ENCODE results near the gene KIF6.

The KIF6 gene

GRCh38 chr6:39657355-39658135 is 67.7 kb downstream of the KIF6 start:
- DNase-seq (ENCODE audit: low read depth), result no peak

- no peak for DNase-seq (ENCODE audit: low read depth)
Measured at GRCh38 chr6:39654121-39654520, 71.1 kb downstream of the KIF6 start.

GRCh38 chr6:39653612-39654011 is 71.6 kb downstream of the KIF6 start:
- no peak for DNase-seq (ENCODE audit: low read depth)

- no peak for DNase-seq (ENCODE audit: low read depth)
Measured at GRCh38 chr6:39649996-39650395, 75.2 kb downstream of the KIF6 start.

- no peak for DNase-seq (ENCODE audit: low read depth)
Measured at GRCh38 chr6:39646751-39647420, 78.3 kb downstream of the KIF6 start.

DNA sequence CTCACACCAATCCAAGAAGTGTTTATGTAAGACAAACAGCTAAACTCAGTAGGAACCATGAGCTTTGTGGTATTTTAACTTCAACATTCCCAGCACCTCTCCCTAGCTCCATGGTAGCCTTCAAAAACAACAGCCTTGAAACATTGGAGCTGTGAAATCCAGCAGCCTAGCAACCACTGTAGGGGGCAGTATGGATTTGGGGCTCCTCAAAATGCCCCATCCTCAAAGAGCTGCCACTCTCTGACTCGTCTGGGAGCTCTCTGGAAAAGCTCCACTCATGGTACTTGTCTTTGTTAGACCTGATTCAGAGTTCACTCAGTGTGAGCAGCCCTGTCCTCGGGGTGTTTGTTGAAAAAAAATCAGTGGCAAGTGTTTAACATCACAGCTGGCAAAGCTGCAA is 82.9 kb downstream of the KIF6 start:
- DNase-seq (ENCODE audit: low read depth), result no peak

DNA sequence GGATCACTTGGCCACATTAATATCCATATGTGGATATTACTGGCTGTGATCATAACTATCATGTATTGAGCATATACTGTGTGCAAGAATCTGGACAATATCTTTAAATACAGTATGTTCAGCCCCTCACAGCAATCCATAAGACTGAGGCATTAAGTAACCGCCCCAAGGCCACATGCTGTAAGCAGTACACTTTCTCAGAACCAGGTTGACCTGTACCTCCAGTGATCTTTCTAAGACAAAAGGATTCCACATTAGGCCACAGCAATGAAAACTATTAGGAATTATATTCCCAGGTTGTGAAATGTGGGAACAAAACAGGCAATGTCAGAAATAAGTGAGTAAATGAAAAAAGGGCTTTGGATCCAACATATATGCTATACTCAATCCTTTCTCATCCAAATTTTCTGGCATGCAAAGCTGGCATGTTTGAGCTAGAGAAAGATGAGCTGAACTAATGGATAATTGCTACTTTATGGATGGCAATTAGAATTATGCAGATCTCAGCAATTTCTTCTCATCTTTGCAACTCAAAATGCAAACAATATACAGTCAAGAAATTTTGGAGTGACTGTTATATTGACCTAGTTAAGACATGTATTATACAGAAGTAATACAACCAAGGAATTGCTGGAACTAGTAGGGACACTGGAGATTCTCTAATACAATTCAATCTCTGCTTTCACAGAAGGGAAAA is 86.9 kb downstream of the KIF6 start:
- DNase-seq (ENCODE audit: low read depth), result no peak

DNA sequence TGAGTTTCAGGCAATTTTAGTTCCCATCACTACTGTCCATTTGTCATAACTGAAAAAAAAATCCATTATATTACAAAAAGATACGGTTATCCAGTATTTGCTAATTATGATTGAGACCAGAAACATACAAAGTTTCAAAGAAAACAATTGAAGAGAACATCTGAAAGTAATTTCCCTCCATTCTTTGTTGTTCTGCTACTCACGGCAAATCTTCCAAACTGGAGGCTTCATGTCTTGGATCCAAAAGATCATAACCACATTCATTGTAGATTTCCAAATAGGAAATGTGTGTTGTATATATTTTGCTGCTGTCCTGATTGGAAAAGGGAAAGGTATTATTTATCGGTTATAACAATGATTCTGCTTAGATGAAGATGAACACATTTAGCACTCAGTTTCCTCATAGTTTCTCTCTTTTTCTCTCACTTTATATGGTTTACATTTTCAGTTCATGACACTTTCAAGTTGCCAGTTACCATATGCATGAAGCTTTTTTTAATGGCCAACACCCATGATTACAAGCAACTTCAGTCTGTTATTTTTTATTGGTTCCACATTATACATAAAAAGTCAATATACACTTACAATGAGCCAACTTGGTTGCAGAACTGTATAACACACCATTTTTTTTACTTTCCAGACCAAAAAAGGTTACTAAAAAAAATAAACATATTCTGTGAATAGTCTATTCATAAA is 90.4 kb downstream of the KIF6 start:
- no peak for DNase-seq (ENCODE audit: low read depth)

DNA sequence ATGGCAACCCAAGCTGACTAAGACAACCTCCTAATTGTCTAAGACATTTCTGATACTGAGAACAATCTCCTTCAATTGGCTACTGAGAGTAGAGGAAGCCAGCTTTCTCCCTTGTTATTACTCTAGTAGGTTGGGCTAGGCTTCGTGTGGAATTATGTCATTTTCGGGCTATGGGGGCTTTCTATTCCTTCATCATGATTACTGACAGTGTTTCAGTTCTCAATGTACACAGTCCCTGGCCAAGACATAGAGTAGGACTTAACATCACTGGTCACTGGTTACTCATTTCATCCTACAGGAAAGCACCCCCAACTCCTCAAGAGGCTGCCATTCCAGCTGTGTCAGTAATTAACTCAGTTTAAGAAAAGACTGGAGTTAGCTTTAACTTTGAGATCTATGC is 100.0 kb downstream of the KIF6 start:
- no peak for DNase-seq (ENCODE audit: low read depth)

GRCh38 chr6:39623750-39624149 is 101.5 kb downstream of the KIF6 start:
- no peak for DNase-seq (ENCODE audit: low read depth)

DNA sequence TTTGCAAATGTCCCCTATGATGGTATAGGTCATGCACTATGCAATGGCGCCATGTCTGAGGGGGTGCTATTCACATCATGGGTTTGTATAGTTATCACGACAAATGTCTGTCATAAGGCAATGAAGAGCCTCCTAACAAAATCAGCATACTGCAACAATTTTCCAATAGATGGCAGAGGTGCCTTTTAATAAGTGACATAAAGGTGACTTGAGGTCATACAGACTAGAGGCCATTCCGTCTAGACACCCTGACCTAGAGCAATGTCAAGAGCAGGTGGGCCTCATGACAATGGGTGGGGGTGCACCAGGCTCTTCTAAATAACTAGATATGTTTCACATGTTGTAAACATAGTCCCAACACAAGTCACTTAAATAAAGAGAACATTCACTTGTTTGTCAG is 107.7 kb downstream of the KIF6 start:
- DNase-seq (ENCODE audit: low read depth), result no peak

- no peak for DNase-seq (ENCODE audit: low read depth)
Measured at GRCh38 chr6:39617026-39617425, 108.2 kb downstream of the KIF6 start.

DNA sequence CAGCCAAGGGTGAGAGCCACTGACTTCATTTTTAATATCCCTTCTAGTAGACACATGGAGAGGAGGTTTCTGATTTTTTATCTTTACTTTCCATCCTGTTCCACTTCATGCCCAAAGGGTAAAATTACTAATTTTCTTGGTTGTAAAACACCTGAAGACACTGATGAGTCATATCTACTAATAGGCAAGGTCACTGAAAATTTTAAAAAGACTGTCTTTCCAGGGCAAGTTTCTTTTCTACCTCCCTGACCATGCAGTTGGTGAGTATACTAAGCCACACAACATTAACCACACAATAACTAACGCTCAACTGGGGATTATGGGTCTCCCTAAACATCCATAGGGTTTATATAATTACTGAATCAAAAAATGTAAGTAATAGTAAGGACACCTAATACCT is 109.6 kb downstream of the KIF6 start:
- DNase-seq (ENCODE audit: low read depth), result no peak

DNA sequence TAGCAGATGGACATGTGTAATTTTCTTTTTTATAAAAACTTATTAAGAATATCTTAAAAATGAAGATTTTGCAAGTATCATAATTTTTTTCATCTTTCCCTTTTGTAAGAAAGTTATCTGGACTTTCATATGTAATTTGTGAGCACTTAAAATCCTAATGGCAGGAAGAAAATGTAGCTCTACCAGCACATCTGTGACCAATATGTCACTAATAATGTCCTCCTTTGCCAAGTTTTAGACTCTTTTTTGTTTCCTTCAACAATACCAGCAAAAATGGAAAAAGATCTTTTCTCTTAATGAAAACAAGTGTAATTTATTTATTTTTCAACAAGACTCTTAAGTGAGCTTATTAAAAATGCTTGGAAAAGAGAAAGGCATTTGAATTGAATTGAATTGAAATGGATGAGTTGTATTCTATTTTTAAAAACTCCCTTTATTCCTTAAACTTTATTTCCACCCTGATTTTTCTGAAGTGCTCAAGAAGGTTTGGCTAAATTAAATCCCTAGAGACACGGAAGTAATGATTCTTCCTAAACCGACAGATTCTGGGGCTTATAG is 110.7 kb downstream of the KIF6 start:
- DNase-seq (ENCODE audit: low read depth), result no peak

DNA sequence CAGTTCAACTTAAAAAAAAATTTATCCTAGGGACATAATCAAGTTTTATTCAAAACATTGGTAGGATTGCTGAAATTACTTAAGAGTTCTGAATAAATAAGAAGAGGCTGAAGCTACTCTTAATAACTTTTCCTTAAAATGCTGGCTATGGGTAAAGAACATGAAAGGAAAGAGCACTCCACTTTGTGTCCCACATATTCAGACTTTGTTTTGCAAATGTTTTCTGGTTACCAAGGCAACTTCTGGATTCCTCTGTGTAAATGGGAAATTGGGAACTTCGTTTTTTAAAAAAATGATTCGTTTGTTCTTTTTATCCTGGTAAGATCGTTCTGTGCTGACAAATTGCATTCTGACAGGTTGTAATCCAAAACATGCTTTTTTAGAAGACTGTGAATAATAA is 115.0 kb downstream of the KIF6 start:
- no peak for DNase-seq (ENCODE audit: low read depth)

- DNase-seq (ENCODE audit: low read depth), result no peak
Measured at GRCh38 chr6:39608652-39609345, 116.4 kb downstream of the KIF6 start.

DNA sequence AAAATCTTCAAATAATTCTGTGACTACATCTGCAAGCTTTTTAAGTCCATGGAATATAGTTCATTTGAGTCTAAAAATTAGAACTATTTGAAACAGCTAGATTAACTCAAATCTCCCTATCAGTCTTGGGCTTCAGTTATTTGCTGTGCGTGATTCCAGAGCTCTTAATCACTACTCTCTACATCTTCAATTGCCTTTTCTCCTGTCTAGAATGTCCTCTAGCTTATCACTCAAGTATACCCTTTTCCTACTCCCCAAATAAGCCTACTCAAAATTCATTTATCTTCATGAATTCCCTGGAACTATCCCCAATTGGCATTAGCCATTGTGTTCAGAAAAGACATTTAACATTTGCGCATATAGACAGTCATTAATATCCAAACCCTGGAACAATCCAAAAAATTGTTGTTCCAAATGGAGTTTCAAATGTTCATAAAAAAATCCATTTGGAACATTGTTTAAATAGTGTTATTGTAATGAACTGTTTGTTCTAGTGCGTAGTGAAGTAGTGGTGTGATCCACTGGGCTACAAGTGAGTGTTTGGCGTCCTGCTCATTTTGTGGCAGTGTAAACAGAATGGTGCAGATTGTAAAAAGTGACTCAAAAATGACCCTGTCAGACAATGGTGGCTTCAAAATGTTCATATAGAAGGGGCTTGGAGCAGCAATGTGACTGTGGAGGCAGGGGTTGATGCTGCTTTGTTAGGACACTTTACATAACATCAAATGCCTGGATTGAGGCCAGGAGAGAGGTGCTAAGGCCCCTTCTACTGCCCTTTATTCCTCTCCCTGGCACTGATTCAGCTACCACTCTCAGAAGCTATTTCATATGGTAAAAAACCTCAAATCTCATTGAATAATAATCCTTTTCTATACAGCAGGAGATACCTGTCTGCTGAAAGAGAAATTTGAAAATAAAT is 122.3 kb downstream of the KIF6 start:
- DNase-seq (ENCODE audit: low read depth), result no peak

- no peak for DNase-seq (ENCODE audit: low read depth)
Measured at GRCh38 chr6:39599973-39600372, 125.2 kb downstream of the KIF6 start.

- DNase-seq (ENCODE audit: low read depth), result no peak
Measured at GRCh38 chr6:39599341-39599740, 125.9 kb downstream of the KIF6 start.

- DNase-seq (ENCODE audit: low read depth), result no peak
Measured at GRCh38 chr6:39594285-39594684, 130.9 kb downstream of the KIF6 start.

DNA sequence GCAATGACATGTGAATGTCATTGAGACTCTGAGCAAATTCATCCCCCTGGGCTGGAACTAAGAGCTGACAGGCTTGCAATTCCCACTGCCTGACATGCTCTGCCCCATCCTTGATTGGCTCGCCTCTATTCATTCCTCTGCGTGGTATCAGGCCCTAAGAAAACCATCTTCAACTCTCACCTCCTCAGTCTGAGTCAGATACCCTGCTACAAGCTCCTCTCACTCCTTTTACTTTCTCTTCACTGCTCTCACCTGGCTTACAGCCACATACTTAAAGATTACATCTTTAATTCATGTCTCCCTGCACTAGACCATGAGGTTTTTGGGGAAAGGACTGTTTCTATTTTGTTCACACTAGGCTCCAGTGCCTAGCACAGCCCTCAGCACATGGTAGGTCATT is 131.6 kb downstream of the KIF6 start:
- no peak for DNase-seq (ENCODE audit: low read depth)
